Measurements from ENCODE around the gene SUMO2.

GRCh38 chr17:75155191-75155601, 27.6 kb downstream of the SUMO2 start:
- no peak for TF ChIP-seq REST (IDR thresholded peaks at IDR 0.05; ENCODE audit: unreplicated experiment)
- no peak for TF ChIP-seq EZH2 (IDR thresholded peaks at IDR 0.05; ENCODE audit: low read depth, unreplicated experiment)
- no peak for TF ChIP-seq CTCF (conservative IDR thresholded peaks at IDR 0.05; ENCODE audit: low read depth in 2 of 2)
- TF ChIP-seq EZH2phosphoT487 (IDR thresholded peaks at IDR 0.05; ENCODE audit: unreplicated experiment): no peak
- no peak for TF ChIP-seq JUNB (IDR thresholded peaks at IDR 0.05; ENCODE audit: unreplicated experiment)
- TF ChIP-seq ZNF331 (CRISPR knock-in tag; IDR thresholded peaks at IDR 0.05; ENCODE audit: low read depth): no peak
- TF ChIP-seq ZNF114 (CRISPR knock-in tag; IDR thresholded peaks at IDR 0.05): no peak

All from GM23338 (cell line).